ENCODE measurements around the gene NCKAP5.

The NCKAP5 gene

DNA sequence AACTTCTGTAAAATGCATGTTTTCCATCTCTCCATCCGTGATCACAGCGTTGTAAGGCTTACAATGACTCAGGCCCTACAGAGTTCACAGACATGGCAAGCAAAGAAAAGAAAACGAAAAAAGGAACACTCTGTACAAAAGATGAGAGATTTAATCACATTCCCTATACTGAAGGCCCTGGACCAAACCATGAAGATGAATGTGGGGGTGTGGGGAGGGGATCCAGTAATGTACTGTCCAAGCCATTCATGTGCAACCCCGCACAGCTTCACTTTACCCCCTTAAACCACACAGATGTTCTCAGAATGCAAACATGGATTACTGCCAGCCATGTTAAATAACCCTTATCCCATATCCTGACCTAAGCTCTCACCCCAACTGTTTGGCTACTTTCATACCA, 391.1 kb downstream of the NCKAP5 start:
- no peak for TF ChIP-seq SIN3A (IDR thresholded peaks at IDR 0.05; ENCODE audit: borderline replicate concordance, insufficient read depth, low read length)
- no peak for TF ChIP-seq FOXP2 (optimal IDR thresholded peaks at IDR 0.05; ENCODE audit: borderline replicate concordance, extremely low read depth, extremely low read length, insufficient read depth)
- TF ChIP-seq, protein P1, sequence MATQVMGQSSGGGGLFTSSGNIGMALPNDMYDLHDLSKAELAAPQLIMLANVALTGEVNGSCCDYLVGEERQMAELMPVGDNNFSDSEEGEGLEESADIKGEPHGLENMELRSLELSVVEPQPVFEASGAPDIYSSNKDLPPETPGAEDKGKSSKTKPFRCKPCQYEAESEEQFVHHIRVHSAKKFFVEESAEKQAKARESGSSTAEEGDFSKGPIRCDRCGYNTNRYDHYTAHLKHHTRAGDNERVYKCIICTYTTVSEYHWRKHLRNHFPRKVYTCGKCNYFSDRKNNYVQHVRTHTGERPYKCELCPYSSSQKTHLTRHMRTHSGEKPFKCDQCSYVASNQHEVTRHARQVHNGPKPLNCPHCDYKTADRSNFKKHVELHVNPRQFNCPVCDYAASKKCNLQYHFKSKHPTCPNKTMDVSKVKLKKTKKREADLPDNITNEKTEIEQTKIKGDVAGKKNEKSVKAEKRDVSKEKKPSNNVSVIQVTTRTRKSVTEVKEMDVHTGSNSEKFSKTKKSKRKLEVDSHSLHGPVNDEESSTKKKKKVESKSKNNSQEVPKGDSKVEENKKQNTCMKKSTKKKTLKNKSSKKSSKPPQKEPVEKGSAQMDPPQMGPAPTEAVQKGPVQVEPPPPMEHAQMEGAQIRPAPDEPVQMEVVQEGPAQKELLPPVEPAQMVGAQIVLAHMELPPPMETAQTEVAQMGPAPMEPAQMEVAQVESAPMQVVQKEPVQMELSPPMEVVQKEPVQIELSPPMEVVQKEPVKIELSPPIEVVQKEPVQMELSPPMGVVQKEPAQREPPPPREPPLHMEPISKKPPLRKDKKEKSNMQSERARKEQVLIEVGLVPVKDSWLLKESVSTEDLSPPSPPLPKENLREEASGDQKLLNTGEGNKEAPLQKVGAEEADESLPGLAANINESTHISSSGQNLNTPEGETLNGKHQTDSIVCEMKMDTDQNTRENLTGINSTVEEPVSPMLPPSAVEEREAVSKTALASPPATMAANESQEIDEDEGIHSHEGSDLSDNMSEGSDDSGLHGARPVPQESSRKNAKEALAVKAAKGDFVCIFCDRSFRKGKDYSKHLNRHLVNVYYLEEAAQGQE (IDR thresholded peaks at IDR 0.05; ENCODE audit: insufficient read depth in 1 of 2, low read depth in 2 of 2, low read length in 2 of 2), result no peak
- no peak for TF ChIP-seq POLR2AphosphoS5 (IDR thresholded peaks at IDR 0.05; ENCODE audit: low read depth, low read length)
- no peak for TF ChIP-seq TAF1 (IDR thresholded peaks at IDR 0.05; ENCODE audit: borderline replicate concordance, insufficient read depth, low read length)

GRCh38 chr2:133175926-133176325, 392.3 kb downstream of the NCKAP5 start:
- TF ChIP-seq, protein P1 (IDR thresholded peaks at IDR 0.05; ENCODE audit: insufficient read depth in 1 of 2, low read depth in 2 of 2, low read length in 2 of 2), result no peak
- TF ChIP-seq TAF1 (IDR thresholded peaks at IDR 0.05; ENCODE audit: borderline replicate concordance, insufficient read depth, low read length) (no peak), SIN3A (IDR thresholded peaks at IDR 0.05; ENCODE audit: borderline replicate concordance, insufficient read depth, low read length) (no peak), POLR2AphosphoS5 (IDR thresholded peaks at IDR 0.05; ENCODE audit: low read depth, low read length) (no peak)

DNA sequence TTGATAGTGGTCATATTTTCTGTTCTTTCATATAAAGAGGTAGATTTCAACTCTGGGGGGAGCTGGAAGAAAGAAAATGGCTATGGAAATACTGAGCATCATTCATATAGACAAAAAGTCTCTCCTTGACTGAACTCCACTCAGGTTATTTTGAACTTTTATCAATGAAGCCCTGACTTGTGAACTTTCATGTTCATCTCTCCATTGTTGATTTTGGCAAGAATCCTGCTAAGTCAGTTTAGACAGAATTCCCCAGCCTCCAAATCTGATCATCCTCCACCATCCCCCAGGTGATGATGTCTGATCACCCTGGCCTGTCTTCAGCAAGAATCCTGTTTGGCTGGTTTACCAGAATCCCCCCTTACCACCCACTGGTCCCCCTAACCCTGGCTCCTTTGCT, 395.0 kb downstream of the NCKAP5 start:
- TF ChIP-seq FOXP2 (optimal IDR thresholded peaks at IDR 0.05; ENCODE audit: borderline replicate concordance, extremely low read depth, extremely low read length, insufficient read depth) (no peak), POLR2AphosphoS5 (IDR thresholded peaks at IDR 0.05; ENCODE audit: low read depth, low read length) (no peak), SIN3A (IDR thresholded peaks at IDR 0.05; ENCODE audit: borderline replicate concordance, insufficient read depth, low read length) (no peak), TAF1 (IDR thresholded peaks at IDR 0.05; ENCODE audit: borderline replicate concordance, insufficient read depth, low read length) (no peak)

- TF ChIP-seq FOXP2 (optimal IDR thresholded peaks at IDR 0.05; ENCODE audit: borderline replicate concordance, extremely low read depth, extremely low read length, insufficient read depth), result no peak
- TF ChIP-seq POLR2AphosphoS5 (IDR thresholded peaks at IDR 0.05; ENCODE audit: low read depth, low read length), result no peak
- TF ChIP-seq SIN3A (IDR thresholded peaks at IDR 0.05; ENCODE audit: borderline replicate concordance, insufficient read depth, low read length), result no peak
- TF ChIP-seq TAF1 (IDR thresholded peaks at IDR 0.05; ENCODE audit: borderline replicate concordance, insufficient read depth, low read length), result no peak
- TF ChIP-seq, protein P1 (IDR thresholded peaks at IDR 0.05; ENCODE audit: insufficient read depth in 1 of 2, low read depth in 2 of 2, low read length in 2 of 2), result no peak
Observed at GRCh38 chr2:133171393-133172004, 396.8 kb downstream of the NCKAP5 start.

GRCh38 chr2:133169274-133169912, 398.9 kb downstream of the NCKAP5 start:
- TF ChIP-seq, protein P1 (IDR thresholded peaks at IDR 0.05; ENCODE audit: insufficient read depth in 1 of 2, low read depth in 2 of 2, low read length in 2 of 2), result no peak
- TF ChIP-seq TAF1 (IDR thresholded peaks at IDR 0.05; ENCODE audit: borderline replicate concordance, insufficient read depth, low read length) (no peak), POLR2AphosphoS5 (IDR thresholded peaks at IDR 0.05; ENCODE audit: low read depth, low read length) (no peak), SIN3A (IDR thresholded peaks at IDR 0.05; ENCODE audit: borderline replicate concordance, insufficient read depth, low read length) (no peak), FOXP2 (optimal IDR thresholded peaks at IDR 0.05; ENCODE audit: borderline replicate concordance, extremely low read depth, extremely low read length, insufficient read depth) (no peak)

Measured in PFSK-1 (cell line).